ENCODE measurements around the gene HOXD8.

The HOXD8 gene

DNA sequence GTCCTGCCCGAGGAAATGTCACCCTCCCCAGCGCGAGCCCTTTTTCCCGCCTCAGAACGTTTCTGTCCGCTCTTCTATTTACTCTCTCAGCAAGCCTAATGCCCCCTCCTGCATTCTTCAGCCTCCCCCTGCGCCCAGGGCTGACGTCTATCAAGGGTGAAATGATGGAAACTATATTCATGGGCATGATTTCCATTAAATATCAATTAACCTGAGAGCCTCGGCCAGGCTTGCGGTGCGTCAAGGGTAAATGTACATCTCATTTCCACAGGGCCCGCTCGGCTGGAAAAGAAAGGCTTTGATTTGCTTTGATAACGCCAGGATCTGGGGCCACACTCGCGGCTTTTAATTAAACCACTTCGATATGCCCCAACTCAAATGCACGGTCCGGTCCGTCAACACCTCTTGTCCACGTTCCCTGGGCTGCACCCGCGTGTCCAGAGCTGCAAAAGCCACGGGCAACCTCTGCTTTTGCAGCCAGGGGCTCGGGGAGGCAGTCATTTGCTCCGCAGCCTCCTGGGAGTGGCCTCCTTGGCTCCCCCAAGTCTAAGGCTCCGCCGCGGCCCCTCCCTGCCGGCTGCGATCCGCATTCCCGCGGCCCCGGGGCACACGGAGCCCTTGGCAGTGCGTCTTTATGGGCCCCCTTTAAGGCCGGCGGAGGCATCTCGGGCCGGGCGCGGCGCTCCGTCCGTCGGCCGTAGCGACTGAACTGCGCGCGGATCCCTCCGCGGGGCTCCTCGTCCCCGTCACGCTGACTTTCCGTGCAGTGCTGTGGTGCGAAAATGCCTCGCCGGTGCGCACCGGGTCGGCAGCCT lies at the start of gene HOXD8:
Gene HOXD8, plus strand, starts transcription at position 724 of the 815 bp plus-strand sequence. CDS start 662 bp downstream, outside the sequence.
- DNase-seq = no peak

DNA sequence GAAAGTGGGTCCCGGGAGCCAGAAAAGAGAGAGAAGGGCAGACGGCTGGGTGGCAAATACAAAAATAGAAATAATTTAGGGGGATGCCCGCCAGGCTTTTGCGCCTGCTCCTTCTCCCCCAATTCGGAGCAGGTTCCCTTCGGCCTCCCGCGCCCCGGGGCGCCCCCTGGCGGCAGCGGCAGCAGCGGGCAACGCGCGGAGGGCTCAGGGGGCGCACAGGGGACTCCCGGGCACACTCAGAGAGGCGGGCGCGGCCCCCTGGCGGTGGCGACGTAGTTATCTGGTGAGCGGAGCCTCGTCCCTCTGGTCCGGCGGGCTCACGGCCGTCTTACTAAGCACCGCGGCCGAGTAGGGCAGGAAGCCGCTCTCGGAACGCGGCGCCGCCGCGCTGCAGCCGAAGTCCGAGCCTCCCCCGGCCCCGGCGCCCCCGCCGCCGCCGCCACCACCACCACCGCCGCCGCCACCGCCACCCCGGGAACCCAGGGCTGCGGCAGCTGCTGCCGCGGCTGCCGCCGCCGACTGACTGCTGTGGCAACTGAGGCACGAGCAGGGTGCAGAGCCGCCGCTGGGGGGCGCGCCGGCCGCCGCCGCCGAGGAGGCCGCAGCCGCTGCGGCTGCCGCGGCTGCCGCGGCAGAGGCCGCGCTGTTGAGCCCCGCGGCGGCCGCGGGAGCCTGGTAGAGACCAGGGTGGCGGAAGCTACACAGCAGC lies 49.5 kb upstream of the HOXD8 start:
- DNase-seq = no peak

DNA sequence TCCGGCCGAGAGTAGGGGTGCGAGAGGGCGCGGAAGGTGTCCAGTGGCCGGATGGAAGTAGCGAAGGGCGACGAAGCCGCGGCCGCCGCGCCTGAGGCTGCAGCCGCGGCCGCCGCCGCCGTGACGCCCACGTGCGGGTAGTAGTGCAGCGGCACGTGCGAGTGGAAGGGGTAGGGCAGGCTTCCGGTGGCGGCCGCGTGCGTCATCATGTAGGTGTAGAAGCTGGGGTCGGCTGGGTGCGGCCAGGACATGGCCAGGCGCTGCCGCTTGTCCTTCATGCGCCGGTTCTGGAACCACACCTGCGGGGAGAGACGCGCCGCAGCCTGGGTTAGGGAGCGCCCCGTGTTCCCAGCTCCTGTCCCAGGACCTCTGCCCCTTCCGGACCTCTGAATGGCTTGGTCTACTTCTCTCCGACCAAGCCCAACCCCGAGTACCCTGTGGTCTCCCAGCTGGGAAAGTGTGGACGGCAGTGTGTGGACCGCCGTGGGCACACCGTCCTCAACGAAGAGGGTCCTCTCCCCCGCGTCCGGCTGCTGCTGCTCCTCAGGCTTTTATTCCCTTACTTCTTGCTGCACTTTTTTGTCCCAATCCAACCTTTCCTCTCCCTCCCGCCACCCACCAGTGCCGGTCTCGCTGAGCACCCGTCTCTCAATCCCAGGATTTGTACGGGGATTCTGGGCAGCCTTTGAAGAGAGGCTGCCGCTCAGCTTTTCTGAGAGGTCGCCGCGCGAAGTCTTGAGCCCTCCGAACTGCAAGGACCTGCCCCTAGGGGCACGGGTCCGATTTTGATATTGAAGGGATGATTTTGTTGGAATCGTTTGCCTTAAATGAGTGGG lies 48.7 kb upstream of the HOXD8 start:
- no peak for DNase-seq

DNA sequence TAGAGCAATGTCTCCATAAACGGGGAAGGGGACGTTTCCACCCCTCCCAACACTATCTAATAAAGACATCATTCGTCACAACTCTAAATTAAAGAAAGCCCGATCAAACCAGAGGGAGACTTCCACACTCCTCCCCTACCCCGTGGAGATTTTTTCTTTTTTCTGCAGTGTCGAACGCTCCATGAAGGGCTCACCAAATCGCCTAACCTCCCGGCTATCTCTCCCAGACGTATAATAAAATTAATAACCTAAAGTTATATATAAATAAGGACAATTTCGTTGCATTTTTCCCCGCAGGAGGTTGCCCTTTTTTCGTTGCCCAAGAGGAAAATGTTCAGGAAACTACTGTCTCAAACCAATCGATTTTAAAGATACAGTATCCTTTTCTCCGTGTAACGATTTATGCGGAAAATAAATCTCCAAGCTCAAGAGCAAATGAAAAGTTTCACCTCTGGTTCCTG lies 48.1 kb upstream of the HOXD8 start:
- no peak for DNase-seq

DNA sequence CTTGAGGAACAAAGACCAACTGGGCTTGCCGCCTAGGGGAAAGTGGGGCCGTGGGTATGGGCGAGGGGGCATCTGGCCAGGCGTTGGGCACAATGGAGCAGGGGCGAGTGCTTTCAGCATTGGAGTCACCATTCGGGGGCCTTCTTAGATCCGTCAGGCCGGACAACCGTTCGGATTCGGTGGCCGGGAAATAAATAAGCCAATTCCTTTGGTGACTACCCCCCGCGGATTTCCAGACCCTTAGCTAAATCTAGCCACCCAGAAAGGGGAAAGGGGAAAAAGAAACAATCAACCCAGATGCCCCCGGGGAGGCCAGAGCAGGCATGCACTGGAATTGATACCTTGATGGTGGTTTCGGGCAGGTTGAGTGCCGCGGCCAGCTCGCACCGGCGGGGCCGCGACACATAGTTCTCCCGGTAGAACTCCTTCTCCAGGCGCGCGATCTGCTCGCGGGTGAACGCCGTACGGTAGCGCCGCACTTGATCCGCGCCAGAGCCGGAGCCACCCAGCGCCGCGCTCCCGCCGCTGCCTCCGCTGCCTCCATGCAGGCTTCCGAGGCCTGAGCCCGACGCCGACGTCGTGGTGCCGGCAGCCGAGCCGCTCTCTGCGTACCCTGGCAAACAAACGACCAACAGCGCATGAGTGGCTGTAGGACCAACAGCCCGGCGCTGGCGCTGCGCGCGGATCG lies 47.5 kb upstream of the HOXD8 start:
- no peak for DNase-seq

DNA sequence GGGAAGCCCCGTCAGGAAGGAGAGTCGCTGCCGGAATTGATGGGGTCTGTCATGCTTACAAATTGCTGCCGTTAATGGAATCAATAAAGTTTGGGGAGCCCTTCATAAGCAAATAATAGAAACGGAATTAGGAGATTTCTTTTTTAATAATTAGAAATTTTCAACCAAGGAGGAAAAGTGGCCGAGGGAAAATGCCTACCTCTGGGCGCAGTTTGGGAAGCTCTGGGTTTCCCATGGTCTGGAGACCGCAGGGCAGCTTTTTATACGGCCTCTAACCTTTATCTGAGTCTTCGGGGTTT lies 47.0 kb upstream of the HOXD8 start:
- DNase-seq = no peak

DNA sequence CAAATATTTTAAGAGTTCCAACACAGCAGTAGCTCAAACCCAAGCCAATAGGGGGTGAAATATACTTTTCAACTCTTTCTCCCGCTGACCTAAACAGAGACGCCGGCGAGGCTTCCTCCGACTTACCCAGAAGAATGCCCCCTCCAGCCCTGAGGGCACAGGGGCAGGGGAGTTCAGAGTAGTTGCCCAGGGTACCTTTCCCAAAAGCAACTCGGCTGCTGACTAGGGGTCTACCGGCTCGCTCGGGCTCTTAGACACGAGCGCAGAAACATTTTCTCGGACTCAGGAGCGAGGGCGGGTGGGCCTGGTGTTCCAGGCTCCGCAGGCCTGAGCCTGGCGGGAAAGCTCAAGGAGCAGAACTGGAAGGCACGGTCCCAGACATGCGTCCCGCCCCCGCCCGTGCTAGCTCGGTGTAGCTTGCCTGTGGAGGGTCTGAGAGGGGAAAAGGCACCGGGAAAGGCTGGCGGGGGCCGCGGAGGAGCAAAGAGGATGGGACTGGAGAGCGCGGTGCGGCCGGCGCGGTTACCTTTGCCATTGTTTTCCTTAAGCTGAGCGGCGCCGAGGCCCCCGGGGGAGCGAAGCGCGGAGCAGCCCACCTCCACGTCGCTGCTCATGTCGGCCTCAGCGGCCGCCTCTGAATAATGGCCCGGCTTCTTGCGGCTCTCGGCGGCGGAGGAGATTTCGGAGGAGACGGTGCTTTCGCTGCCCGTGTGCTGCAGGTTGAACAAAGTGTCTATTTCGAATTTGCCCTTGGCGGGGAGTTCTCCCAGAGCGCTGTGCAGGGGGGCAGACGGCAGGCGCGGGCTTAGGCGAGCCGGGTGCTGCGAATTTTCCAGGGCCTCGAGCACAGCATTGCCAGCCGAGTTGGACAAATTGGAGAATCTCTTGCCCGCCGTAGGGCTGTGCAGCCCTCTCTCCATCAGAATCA lies 46.4 kb upstream of the HOXD8 start:
- DNase-seq = no peak

DNA sequence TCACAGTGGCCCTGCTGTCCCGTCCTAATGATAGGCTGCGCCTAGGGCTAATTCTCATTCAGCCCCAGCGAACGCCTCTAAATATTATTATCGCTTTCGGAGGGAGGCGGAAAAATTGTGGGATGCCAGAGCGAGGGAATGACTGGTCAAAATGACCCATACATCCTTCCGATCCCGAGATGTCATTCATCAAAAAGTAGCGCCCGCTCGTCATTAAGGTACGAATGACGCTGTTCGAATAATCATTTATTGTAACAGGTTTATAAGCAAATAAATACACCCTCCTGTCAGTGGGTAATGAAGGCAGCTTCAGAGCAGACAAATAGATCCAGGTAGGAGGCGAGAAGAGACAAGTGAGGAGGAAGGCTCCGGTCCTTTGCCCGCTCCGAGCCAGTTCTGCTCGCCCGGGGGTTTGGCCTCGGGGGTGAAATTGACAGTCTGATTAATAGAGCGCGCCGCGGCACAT lies 45.7 kb upstream of the HOXD8 start, which contains the start of gene EVX2:
Gene EVX2, minus strand, starts transcription at position 167 of the 466 bp plus-strand sequence. CDS start 186 bp downstream, outside the sequence.
- DNase-seq = no peak

DNA sequence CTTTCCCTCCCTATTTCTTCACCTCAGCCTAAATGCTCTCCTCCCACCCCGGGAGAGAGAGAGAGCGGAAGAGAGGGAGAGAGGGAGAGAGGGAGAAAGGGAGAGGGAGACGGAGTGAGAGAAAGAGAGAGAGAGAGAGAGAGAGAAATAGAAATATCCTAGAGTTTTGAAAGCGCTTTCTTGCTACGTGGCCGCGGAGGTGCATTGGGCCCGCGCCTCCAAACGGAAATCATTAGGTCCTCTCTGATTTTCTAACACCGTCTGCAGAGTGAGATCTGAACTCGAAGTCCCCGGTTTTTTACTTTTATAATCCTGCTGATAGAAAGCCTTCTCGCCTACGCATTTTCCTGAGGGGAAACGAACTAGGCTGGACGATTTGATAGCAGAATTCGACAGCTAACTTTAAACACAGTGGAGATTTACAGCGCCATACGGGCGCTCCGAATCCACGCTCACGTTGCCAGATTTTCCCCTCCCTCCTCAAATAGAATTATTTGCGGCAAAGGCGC lies 44.8 kb upstream of the HOXD8 start:
- DNase-seq = no peak

DNA sequence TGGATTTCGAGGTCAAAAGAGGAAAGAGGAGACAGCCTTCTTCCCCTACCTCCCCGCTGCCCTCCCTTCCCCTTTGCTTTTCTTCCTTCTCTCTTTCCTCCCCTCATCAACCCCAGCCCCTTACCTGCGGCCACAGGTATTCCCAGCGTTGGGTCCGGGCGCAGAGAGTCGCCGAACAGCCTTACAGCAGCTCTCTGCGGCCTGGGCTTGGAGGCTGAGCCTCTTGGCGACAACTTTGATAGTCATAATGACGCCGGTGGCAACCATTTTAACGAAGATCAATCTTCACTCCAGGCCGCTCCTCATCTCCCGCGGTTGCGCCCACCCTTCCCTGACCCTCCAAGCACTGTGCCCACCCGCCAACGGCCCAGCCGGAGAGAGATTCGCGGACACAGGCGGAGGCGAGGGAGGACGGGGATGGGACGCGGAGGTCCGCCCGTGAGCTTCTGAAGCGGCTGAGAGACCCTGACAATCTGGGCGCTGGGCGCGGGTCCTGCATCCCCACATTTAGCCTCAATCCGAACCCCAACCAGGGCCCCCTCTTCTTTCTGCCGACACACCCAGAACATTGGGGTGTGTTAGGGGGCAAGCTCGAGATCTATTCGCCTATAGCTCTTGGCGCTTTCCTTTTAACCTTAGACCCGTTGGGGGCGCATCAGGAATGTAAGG lies 44.3 kb upstream of the HOXD8 start:
- DNase-seq = no peak

DNA sequence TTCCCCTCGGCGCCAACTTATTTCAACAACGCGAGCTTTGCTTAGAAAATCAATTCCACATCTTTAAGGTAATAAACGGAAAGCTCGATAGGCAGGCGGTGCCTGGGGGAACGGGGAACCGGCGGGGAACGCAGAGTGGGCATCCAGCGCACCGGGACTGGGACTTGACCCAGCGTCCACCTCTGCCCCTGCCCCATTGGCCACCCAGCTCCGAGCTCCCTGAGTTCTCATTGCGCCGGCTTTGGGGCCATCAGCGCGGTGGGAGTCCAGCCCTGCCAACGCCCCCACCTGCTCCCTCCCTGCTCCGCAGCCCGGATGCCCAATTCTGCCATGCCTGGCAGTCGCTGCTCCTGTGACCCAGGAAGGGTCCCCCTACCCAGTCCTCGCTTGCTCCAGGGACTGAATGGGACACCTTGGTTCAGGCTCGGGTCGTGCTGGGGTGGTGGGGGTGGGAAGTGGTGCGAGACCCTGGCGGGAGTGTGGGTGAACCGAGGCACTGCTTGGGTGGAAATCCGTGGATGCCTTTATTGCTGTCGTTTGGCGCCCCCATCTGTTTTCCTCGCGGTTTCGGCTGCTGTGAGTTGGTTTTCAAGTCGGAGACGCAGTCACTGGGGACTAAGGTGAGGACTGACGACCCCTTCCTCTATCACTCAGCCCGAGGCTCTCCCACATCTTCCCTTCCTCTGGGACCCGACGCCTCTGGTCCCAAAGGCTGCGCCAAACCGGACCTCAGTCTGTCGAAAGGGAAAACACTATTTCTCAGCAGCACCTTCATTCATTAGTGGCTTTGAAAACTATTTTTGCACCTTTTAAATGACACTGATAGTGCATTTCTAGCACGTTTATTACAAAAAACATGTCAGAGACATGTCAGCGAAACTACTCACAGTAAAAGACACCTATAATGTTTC lies 43.4 kb upstream of the HOXD8 start:
- DNase-seq = no peak

DNA sequence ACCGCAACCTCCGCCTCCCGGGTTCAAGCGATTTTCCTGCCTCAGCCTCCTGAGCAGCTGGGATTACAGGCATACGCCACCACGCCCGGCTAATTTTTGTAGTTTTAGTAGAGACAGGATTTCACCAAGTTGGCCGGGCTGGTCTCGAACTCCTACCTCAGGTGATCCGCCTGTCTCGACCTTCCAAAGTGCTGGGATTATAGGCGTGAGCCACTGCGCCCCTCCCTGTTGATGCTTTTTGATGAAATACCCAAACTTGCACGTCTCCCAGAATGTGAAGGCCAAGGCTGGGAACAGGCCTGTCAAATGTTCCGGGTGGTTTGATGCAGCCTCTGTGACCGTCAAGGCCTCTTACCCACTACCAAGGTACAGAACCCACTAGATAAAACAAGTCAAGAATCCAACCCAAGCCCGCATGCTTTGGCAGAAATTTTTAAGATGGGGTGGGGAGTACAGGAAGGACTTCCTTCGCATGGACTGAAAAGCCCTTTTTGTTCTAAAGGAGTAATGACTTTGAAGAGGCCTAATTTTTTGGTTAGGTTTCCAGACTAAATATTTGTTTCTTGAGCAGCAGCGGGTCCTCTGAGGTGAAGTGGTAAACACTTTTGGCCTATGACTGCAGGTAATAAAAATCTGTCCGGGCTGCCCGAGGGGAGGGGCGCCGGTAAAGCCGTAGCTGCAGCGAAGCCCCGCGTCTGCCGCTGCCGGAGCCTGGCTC lies 42.0 kb upstream of the HOXD8 start:
- no peak for DNase-seq

DNA sequence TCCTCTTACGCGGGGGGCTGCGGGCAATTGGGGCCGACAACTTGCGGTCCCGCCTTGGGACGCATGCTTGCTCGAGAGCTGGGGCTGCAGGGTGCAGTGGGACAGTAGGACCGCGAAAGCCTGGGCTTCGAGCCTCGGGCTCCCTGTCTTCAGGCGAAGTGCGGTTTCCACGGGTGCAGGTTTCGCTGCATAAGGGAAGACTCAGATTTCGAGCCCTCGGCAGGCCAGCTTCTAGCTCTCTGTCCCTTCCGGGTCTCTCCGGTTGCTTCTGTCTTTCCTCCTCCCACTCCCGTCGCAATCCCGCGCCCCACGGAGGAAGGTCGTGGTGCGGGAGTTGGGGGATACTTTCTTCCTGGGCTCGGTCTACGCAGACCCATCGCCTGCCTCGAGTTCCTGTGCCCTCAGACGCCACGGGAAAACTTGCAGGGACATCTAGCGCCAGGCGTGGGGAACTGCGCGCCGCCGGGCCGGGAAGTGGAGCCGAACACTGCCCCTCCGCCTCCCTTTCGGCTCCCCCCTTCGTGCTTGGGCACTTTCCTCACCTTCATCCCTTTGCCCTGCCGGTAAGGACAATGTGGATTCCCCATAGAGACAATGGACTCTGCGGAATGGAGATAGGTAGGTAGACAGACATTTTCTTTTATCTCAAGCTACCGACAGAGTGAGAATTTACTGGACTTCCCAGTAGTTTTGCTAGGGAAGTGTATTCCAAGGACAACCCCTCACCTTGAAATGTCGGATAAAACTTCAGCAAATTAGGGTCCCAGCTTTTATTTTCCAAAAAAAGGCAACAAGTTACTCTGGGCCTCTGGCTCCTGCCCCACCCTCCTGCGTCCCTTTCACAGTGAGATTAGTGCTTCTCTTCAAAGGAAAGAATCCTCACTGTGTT lies 41.2 kb upstream of the HOXD8 start:
- no peak for DNase-seq

DNA sequence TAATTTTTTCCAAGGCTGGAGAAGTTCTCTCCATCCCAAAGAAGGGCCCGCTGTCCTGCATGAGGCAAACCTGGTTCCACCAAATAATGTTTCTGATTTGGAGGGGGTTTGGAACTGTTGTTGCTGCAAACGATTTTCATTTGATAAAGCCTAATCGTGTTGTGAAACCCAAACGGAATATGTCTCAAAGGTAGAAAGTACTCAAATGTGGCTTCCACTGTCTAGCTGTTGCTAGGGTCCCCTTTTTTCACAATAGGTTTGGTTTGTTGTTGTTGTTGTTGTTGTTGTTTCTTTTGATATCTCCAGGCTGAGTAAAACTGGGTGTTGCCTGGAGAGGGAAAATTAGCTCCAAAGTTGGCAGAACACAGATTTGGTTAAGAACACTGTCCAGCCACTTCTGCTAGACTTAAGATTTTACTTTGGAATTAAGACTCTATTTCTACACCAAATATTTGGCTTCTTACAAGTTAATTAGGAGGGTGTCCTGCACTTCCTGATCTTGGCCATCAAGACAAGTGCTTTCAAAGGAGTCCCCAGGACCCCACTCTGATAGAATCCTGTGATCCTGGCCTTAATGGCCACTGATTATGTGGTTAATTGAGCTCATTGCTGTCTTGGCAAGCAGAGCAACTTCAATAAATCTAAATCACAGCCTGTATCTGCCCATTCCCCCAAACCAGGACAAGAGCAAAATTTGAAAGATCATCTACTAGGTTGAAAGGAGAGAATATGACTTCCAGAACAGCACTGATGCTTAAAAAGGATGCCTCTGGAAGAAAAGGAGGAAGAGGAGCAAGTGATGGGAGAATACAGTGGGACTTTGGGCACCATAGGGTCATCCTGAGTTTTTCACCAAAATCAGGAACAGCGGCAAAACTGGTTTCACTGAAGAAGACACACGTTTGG lies 40.3 kb upstream of the HOXD8 start:
- no peak for DNase-seq

DNA sequence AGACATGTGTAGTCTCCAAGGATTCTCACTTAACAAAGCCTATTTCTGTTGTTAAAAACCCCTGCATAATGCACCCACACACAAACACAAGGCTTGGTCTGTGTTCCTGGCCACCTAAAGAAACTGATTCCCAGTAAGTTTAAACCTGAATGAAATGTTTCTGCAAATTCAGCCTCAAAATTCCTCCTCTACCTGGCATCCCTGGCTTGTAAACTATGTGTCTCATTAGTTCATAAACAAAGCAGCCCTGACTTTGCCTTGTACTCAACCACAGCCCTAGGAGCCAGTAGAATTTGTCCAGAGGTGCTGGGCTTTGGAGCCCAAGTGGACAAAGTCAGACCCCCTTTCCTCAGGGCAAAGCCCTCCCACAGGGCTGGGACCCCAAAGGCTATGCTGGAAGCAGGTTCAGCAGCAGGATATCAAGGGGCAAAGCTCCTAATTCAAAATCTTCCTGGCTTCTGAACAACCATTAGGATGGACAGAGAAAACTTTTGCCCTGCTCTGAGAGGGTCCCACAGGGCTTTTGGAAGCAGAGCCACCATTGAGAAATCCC lies 39.6 kb upstream of the HOXD8 start:
- DNase-seq = no peak

DNA sequence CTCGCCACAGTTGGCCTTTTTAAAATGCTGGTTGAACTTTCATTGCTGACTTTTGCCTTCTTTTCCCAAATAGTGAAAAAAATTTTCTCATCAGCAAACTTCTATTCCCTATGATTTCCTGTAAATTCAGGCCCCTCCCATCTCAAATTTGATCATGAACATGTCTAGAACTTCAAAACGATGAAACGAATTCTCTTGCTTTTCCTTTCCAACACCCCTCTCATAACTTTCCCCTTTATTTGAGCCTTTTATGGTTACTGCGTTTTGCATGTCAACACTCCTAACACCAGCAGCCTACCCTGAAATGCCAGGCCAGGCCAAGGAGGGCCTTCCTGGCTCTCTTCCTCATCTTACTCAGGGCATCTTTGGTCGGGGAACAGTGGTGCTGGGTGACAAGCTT lies 38.6 kb upstream of the HOXD8 start:
- DNase-seq = no peak
